Thymus (tissue), 11 donors: ENCODE data around the gene SPG7. TPM values are rescaled to one million over a fixed set of nuclear protein-coding genes. Genes with fewer than 3 reads are reported as not detected.
A peak's percentile ranks its signal among the peaks of the same experiment; 100 is the strongest.

Experiments
- DNase-seq, 9 donors: peaks; one replicate each; pipeline ENCODE4 v3.0.0-alpha.2; 2013; ENCODE audit warnings: low spot score in 9 of 9, low read depth in 6 of 9, missing footprints in 1 of 9
- H3K27ac ChIP-seq, 2 donors: one replicate each; pipeline ENCODE4 v1.5.1; 2013; ENCODE audit warnings: control low read depth in 1 of 2, low read depth in 1 of 2, low read length in 1 of 2, mild to moderate bottlenecking in 1 of 2, moderate library complexity in 1 of 2
- H3K27me3 ChIP-seq, 2 donors: one replicate each; pipeline ENCODE4 v1.5.1; 2013; ENCODE audit warnings: low read length in 1 of 2; ENCODE audit not compliant: control insufficient read depth in 2 of 2, insufficient read depth in 1 of 2
- H3K36me3 ChIP-seq, 2 donors: one replicate each; pipeline ENCODE4 v1.5.1; 2013; ENCODE audit warnings: low read length in 1 of 2, mild to moderate bottlenecking in 1 of 2, moderate library complexity in 1 of 2; ENCODE audit not compliant: control insufficient read depth in 2 of 2, insufficient read depth in 2 of 2
- H3K4me1 ChIP-seq, 2 donors: one replicate each; pipeline ENCODE4 v1.5.1; 2013; ENCODE audit warnings: low read length in 2 of 2; ENCODE audit not compliant: control insufficient read depth in 2 of 2, insufficient read depth in 2 of 2
- H3K4me3 ChIP-seq, 2 donors: one replicate each; pipeline ENCODE4 v1.5.1; 2013; ENCODE audit warnings: low read length in 2 of 2, control low read depth in 1 of 2, mild to moderate bottlenecking in 1 of 2
- H3K9me3 ChIP-seq, 2 donors: one replicate each; pipeline ENCODE4 v1.5.1; 2013; ENCODE audit warnings: low read length in 1 of 2, mild to moderate bottlenecking in 1 of 2; ENCODE audit not compliant: control insufficient read depth in 2 of 2, insufficient read depth in 1 of 2
- WGBS: extraction: QIAGEN DNeasy Blood & Tissue Kit; methylation state at CpG from one replicate; pipeline ENCODE4 v1.1.7; 2013; 5-methylcytosine and 5-hydroxymethylcytosine counted together
- polyA plus RNA-seq: library from polyadenylated mRNA; stranded (reverse); fragments of 200-250 nt; gene quantifications from one replicate; pipeline ENCODE4 v1.2.3, GENCODE V29; 2013
- total RNA-seq: library from RNA; stranded (reverse); fragments of 120-200 nt; gene quantifications from one replicate; pipeline ENCODE4 v1.2.4, GENCODE V29; 2013
- donor health status: healthy.

SPG7 gene
- total and polyA plus RNA-seq, 2 donors, result 51.9 to 164 TPM

DNA sequence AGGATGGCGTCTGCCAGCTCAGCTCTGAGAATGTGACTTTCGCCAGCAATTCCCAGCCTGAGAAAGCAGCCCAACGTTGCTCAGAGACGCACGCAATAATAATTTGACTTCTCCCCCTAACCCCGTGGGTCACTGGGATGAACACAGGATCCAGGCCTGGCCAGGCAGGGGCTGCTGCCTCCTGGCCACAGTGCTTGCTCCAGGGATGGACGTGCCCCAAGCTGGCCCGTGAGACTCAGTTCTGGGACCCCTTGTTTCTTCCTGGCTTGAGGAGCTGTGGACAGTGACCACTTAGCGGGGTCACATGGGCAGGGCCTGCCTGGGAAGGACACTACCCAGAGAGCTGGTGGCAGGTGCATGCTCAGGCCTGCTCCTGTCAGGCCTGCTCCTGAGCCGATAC lies 91.7 kb downstream of the SPG7 start:
- DNase-seq, result no peak
- Histone ChIP-seq H3K36me3 (no peaks in the 10 kb centered on the region), H3K9me3 (no peaks in the 10 kb centered on the region), H3K4me3 (no peak overlapping the region), H3K4me1 (peaks cover 16 to 63% of the 10 kb centered on the region in 2 donors), H3K27me3 (peaks cover 0 to 10% of the 10 kb centered on the region in 2 donors), H3K27ac (no peak overlapping the region)
- WGBS, result 93% methylated on average over 10 of the region's 10 CpGs

DNA sequence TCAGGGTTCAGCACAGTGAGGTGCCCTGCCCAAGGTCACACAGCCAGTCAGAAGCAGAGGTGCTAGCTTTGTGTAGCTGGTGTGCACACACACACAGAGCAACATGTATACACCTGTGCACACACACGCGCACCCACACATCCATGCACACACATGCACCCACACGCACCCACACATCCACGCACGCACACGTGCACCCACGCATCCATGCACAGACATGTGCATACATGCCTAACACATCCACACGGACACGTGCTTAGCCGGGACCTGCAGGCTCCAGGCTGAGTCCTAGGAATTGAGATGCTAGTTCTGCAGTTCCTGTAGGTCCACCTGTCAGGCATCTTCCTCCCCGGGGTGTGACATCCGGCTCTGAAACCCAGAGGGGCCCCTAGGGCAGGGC lies 92.2 kb downstream of the SPG7 start:
- Histone ChIP-seq H3K27ac (no peak overlapping the region), H3K36me3 (no peaks in the 10 kb centered on the region), H3K4me1 (peaks cover 17 to 63% of the 10 kb centered on the region in 2 donors), H3K4me3 (no peak overlapping the region), H3K9me3 (no peaks in the 10 kb centered on the region), H3K27me3 (peaks cover 0 to 10% of the 10 kb centered on the region in 2 donors)
- WGBS, result 91% methylated on average over 12 of the region's 12 CpGs
- DNase-seq, result no peak

- H3K36me3 ChIP-seq, result no peaks in the 10 kb centered on the region
- H3K27ac ChIP-seq, result no peak overlapping the region
- peaks cover 0 to 10% of the 10 kb centered on the region in 2 donors for H3K27me3 ChIP-seq
- WGBS, result 93% methylated on average over 8 of the region's 8 CpGs
- DNase-seq, result no peak
- H3K9me3 ChIP-seq, result no peaks in the 10 kb centered on the region
- H3K4me1 ChIP-seq, result peaks cover 19 to 64% of the 10 kb centered on the region in 2 donors
- H3K4me3 ChIP-seq, result no peak overlapping the region
Observed at GRCh38 chr16:89600956-89601355, 92.8 kb downstream of the SPG7 start.

- Histone ChIP-seq H3K9me3 (no peaks in the 10 kb centered on the region), H3K4me3 (no peak overlapping the region), H3K36me3 (no peaks in the 10 kb centered on the region), H3K27ac (peak overlapping the region in 1 of 2 donors; percentile 60), H3K4me1 (peaks cover 19 to 64% of the 10 kb centered on the region in 2 donors), H3K27me3 (peaks cover 0 to 10% of the 10 kb centered on the region in 2 donors)
- no peak for DNase-seq
- WGBS, result 80% methylated on average over 22 of the region's 22 CpGs
Observed at GRCh38 chr16:89601906-89602272, 93.7 kb downstream of the SPG7 start.

GRCh38 chr16:89602273-89602951 lies 94.2 kb downstream of the SPG7 start:
- Histone ChIP-seq H3K27ac (peak overlapping the region; percentile 60 to 77), H3K9me3 (no peaks in the 10 kb centered on the region), H3K36me3 (no peaks in the 10 kb centered on the region), H3K4me1 (peaks cover 23 to 64% of the 10 kb centered on the region in 2 donors), H3K27me3 (peaks cover 0 to 10% of the 10 kb centered on the region in 2 donors), H3K4me3 (no peak overlapping the region)
- 6% methylated on average over 22 of the region's 22 CpGs for WGBS
- peak in 2 of 9 donors; percentile 36 to 69 for DNase-seq

DNA sequence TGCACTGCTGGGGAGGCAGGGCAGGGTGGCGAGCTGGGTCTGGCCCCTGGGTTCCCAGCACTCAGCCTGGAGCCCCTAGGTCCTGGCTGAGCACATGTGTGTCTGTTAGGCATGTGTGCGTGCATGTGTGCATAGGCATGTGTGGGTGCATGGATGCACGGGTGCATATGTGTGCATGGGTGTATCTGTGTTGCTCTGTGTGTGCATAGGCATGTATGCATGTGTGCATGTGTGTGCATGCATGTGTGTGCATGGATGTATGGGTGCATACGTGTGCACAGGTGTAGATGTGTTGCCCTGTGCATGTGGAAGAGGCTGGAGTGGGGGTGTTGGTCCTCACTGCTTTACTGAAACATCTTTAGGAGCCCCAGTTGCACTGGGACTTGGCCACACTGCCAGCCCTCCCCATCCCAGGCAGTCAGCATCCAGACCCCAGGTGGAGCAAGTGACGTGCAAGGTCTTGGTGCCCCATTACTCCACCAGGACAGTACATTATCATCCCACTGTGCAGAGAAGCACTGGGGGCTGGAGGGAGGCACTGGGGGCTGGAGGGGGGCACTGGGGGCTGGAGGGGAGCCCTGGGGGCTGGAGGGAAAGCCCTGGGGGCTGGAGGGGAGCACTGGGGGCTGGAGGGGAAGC lies 94.9 kb downstream of the SPG7 start:
- Histone ChIP-seq H3K4me3 (no peak overlapping the region), H3K9me3 (no peaks in the 10 kb centered on the region), H3K27me3 (peaks cover 0 to 10% of the 10 kb centered on the region in 2 donors), H3K27ac (peak overlapping the region; percentile 60 to 77), H3K36me3 (no peaks in the 10 kb centered on the region), H3K4me1 (peaks cover 28 to 70% of the 10 kb centered on the region in 2 donors)
- DNase-seq, result no peak
- WGBS, result 83% methylated on average over 5 of the region's 5 CpGs

DNA sequence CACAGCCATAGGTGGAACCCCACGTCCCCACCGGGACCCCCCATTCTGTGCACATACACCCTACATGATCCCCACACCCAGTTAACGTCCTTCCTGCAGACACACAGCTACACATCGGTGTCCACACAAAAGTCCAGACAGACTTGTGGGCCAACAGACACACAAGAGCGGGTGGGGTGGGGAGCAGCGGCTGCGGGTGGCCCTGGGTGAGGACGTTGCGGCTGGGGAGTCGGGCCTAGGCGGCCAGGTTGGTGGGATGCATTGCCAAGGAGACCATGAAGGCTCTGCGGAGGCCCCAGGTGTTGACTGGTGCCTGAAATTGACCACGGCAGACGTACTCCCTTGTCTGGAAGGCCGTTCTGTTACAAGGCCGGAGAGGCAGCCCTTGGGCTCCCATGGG lies 96.6 kb downstream of the SPG7 start:
- DNase-seq, result no peak
- 91% methylated on average over 16 of the region's 16 CpGs for WGBS
- Histone ChIP-seq H3K9me3 (no peaks in the 10 kb centered on the region), H3K4me3 (no peak overlapping the region), H3K36me3 (no peaks in the 10 kb centered on the region), H3K27me3 (peaks cover 0 to 10% of the 10 kb centered on the region in 2 donors), H3K27ac (peak overlapping the region in 1 of 2 donors; percentile 99), H3K4me1 (peaks cover 36 to 79% of the 10 kb centered on the region in 2 donors)

GRCh38 chr16:89605186-89605970 lies 97.2 kb downstream of the SPG7 start:
- Histone ChIP-seq H3K9me3 (no peaks in the 10 kb centered on the region), H3K36me3 (no peaks in the 10 kb centered on the region), H3K4me1 (peaks cover 36 to 74% of the 10 kb centered on the region in 2 donors), H3K27ac (peak overlapping the region in 1 of 2 donors; percentile 99), H3K4me3 (no peak overlapping the region), H3K27me3 (peaks cover 0 to 10% of the 10 kb centered on the region in 2 donors)
- 88% methylated on average over 34 of the region's 34 CpGs for WGBS
- DNase-seq, result no peak

- H3K36me3 ChIP-seq, result no peaks in the 10 kb centered on the region
- H3K27me3 ChIP-seq, result peaks cover 0 to 10% of the 10 kb centered on the region in 2 donors
- peak overlapping the region in 1 of 2 donors; percentile 99 for H3K27ac ChIP-seq
- 58% methylated on average over 9 of the region's 9 CpGs for WGBS
- H3K4me3 ChIP-seq, result no peak overlapping the region
- no peak for DNase-seq
- no peaks in the 10 kb centered on the region for H3K9me3 ChIP-seq
- peaks cover 36 to 71% of the 10 kb centered on the region in 2 donors for H3K4me1 ChIP-seq
Observed at GRCh38 chr16:89606006-89606405, 97.8 kb downstream of the SPG7 start.
